K562 (cell line): ENCODE data around the gene RNF4. TPM values are rescaled to one million over a fixed set of nuclear protein-coding genes. Genes with fewer than 3 reads are reported as not detected.

Experiments used
- ATAC-seq: fragments of 200-7000 bp; cut with Tn5 transposase; 3 replicates; pipeline ENCODE4 v1.9.1; 2020; ENCODE audit warnings: moderate library complexity
- BruUV-seq: library from RNA; stranded (reverse); fragments of 400-500 nt; replicated peaks from 2 replicates; lab custom pipeline; 2021; lab: Mats Ljungman, UMichigan
- CTCF ChIA-PET: fragments of 300-600 bp; formaldehyde crosslinking; extraction: SDS; loops from one replicate; lab custom pipeline; 2021; ENCODE audit warnings: low intra/inter-chr PET ratio; lab: Yijun Ruan, JAX
- POLR2A ChIA-PET: fragments of 300-600, 350-650 bp; sonication (Branson Sonifier 250); formaldehyde crosslinking; extraction: SDS; loops from one replicate; lab custom pipeline; 2021; ENCODE audit warnings: antibody characterized with exemption, inconsistent platforms; lab: Yijun Ruan, JAX
- DNase-seq, 4 experiments: peaks; one replicate each; pipeline versions ENCODE4 v3.0.0 to v3.0.0-alpha.2; 2011 to 2018; ENCODE audit warnings: low spot score in 3 of 4, mixed read lengths in 3 of 4; ENCODE audit errors: extremely low read depth in 1 of 4
- FAIRE-seq: peaks from 2 replicates; lab custom pipeline; 2011; peaks lifted over from hg19 to GRCh38; lab: Jason Lieb, UNC
- H2AFZ ChIP-seq: 2 replicates; pipeline ENCODE4 v1.6.0; 2011; ENCODE audit warnings: low read depth, low read length, control low read depth, inconsistent platforms
- H3K27ac ChIP-seq: fragments of 200-600 bp; 3 replicates; pipeline ENCODE4 v1.8.0; 2011; ENCODE audit warnings: low read depth, mild to moderate bottlenecking, control low read depth, inconsistent platforms, low read length, moderate library complexity, mixed read lengths; ENCODE audit errors: extremely low read depth
- H3K27me3 ChIP-seq, 2 experiments: fragments of 300-600 bp in 1 of 2; 2 replicates in 1 of 2; 3 replicates in 1 of 2; pipeline versions ENCODE4 v1.6.0 to v1.8.0; 2011; ENCODE audit warnings: inconsistent platforms in 2 of 2, low read length in 2 of 2, mild to moderate bottlenecking in 1 of 2, mixed read lengths in 1 of 2, moderate library complexity in 1 of 2; ENCODE audit not compliant: control insufficient read depth in 2 of 2, insufficient read depth in 2 of 2
- H3K36me3 ChIP-seq: fragments of 300-600 bp; 3 replicates; pipeline ENCODE4 v1.8.0; 2011; ENCODE audit warnings: mild to moderate bottlenecking, low read length, inconsistent platforms; ENCODE audit not compliant: control insufficient read depth, insufficient read depth
- H3K4me1 ChIP-seq, 2 experiments: fragments of 200-600 bp in 1 of 2; replicated peaks in 1 of 2; 2 replicates in 1 of 2; 3 replicates in 1 of 2; pipeline versions ENCODE4 v1.5.1 to v1.8.0; 2011; ENCODE audit warnings: inconsistent platforms in 2 of 2, low read length in 2 of 2, mild to moderate bottlenecking in 1 of 2, mixed read lengths in 1 of 2, moderate library complexity in 1 of 2; ENCODE audit not compliant: control insufficient read depth in 2 of 2, insufficient read depth in 2 of 2
- H3K4me2 ChIP-seq: 2 replicates; pipeline ENCODE4 v1.6.1; 2011; ENCODE audit warnings: low read length, control low read depth, inconsistent platforms, mixed read lengths; ENCODE audit not compliant: insufficient read depth
- H3K4me3 ChIP-seq: fragments of 200-600 bp; sonication (generic), shearing (Covaris generic); 2 replicates; pipeline ENCODE4 v1.5.1; 2016; ENCODE audit warnings: control low read depth, inconsistent platforms
- H3K79me2 ChIP-seq: fragments of 200-600 bp; 3 replicates; pipeline ENCODE4 v1.8.0; 2011; ENCODE audit warnings: low read length, inconsistent platforms; ENCODE audit not compliant: control insufficient read depth, insufficient read depth
- H3K9ac ChIP-seq, 2 experiments: 2 replicates each; pipeline versions ENCODE4 v1.6.0 to v1.6.1; 2011; ENCODE audit warnings: low read depth in 2 of 2, low read length in 2 of 2, control low read depth in 1 of 2, inconsistent platforms in 1 of 2, mild to moderate bottlenecking in 1 of 2, mixed read lengths in 1 of 2; ENCODE audit not compliant: insufficient read depth in 1 of 2
- H3K9me1 ChIP-seq: one replicate; pipeline ENCODE4 v1.6.0; 2011; ENCODE audit warnings: inconsistent platforms, mild to moderate bottlenecking, low read length, moderate library complexity; ENCODE audit not compliant: control insufficient read depth, insufficient read depth
- H3K9me3 ChIP-seq: replicated peaks from 2 replicates; pipeline ENCODE4 v1.5.1; 2011; ENCODE audit warnings: low read depth, low read length, inconsistent platforms; ENCODE audit not compliant: control insufficient read depth, insufficient read depth
- H4K20me1 ChIP-seq: replicated peaks from 2 replicates; pipeline ENCODE4 v1.6.1; 2011; ENCODE audit warnings: low read length, inconsistent platforms, mixed read lengths; ENCODE audit not compliant: control insufficient read depth, insufficient read depth
- CEBPB ChIP-seq: fragments of 450-650 bp; IDR thresholded peaks from 2 replicates; pipeline ENCODE4 v1.6.1; 2016; ENCODE audit warnings: missing genetic modification characterization, missing compliant biosample characterization
- CREM ChIP-seq: IDR thresholded peaks from 2 replicates; pipeline ENCODE4 v1.6.1; 2014; ENCODE audit warnings: antibody characterized with exemption, low read depth
- FOXA1 ChIP-seq: fragments of 450-650 bp; IDR thresholded peaks from 2 replicates; pipeline ENCODE4 v1.6.1; 2016; ENCODE audit warnings: mild to moderate bottlenecking, borderline replicate concordance
- HNRNPK ChIP-seq: fragments of 200-400 bp; formaldehyde crosslinking; IDR thresholded peaks from one replicate; pipeline ENCODE4 v1.6.1; 2018; ENCODE audit warnings: mild to moderate bottlenecking, low read depth, low read length; ENCODE audit not compliant: poor library complexity, severe bottlenecking
- MBD2 ChIP-seq: sonication (generic); IDR thresholded peaks from 2 replicates; pipeline ENCODE4 v1.6.1; 2016; ENCODE audit warnings: low read depth, borderline replicate concordance
- MED1 ChIP-seq: sonication (generic); formaldehyde crosslinking; IDR thresholded peaks from 2 replicates; pipeline ENCODE4 v1.8.1; 2023; ENCODE audit warnings: missing genetic modification reagents, borderline replicate concordance
- NCOA1 ChIP-seq: fragments of 450-650 bp; IDR thresholded peaks from 2 replicates; pipeline ENCODE4 v1.6.1; 2016; ENCODE audit warnings: low read depth
- NR2C1 ChIP-seq, 2 experiments: fragments of 450-650 bp; IDR thresholded peaks; 2 replicates each; pipeline ENCODE4 v1.6.1; 2017; ENCODE audit warnings: mild to moderate bottlenecking in 2 of 2, antibody characterized with exemption in 1 of 2, inconsistent platforms in 1 of 2, missing compliant biosample characterization in 1 of 2, missing genetic modification characterization in 1 of 2
- SAFB ChIP-seq: fragments of 200-400 bp; formaldehyde crosslinking; IDR thresholded peaks from 2 replicates; pipeline ENCODE4 v1.6.1; 2017; ENCODE audit warnings: low read depth, low read length, borderline replicate concordance
- SMAD1 ChIP-seq: fragments of 150-350 bp; IDR thresholded peaks from 2 replicates; pipeline ENCODE4 v1.6.1; 2014; ENCODE audit warnings: low read length, low read depth; ENCODE audit not compliant: partially characterized antibody
- TAF15 ChIP-seq: fragments of 200-400 bp; formaldehyde crosslinking; IDR thresholded peaks from 2 replicates; pipeline ENCODE4 v1.6.1; 2017; ENCODE audit warnings: mild to moderate bottlenecking, low read depth, low read length, moderate library complexity
- ZBTB17 ChIP-seq: fragments of 450-650 bp; formaldehyde crosslinking; IDR thresholded peaks from 2 replicates; pipeline ENCODE4 v1.4.0; 2020; ENCODE audit warnings: mild to moderate bottlenecking
- ZNF785 ChIP-seq: fragments of 250-450 bp; sonication (Bioruptor Pico); IDR thresholded peaks from 2 replicates; pipeline ENCODE4 v1.4.0; 2020; ENCODE audit warnings: mild to moderate bottlenecking
- WGBS: fragments of 100-300 bp; shearing (Covaris generic); methylation state at CpG from one replicate; pipeline ENCODE4 v1.1.6; 2016; ENCODE audit warnings: low coverage, mixed read lengths; ENCODE audit not compliant: insufficient coverage; ENCODE audit errors: missing lambda C conversion rate; 5-methylcytosine and 5-hydroxymethylcytosine counted together
- in situ Hi-C: fragments of 300-500 bp; cut with MboI; formaldehyde crosslinking; loops from 4 replicates; pipeline ENCODE4 v1.15.0; 2018; ENCODE audit warnings: inconsistent platforms, mixed read lengths
- intact Hi-C: fragments of 100-400 bp; cut with micrococcal nuclease; formaldehyde crosslinking; loops from 2 replicates; pipeline ENCODE4 v1.14.2; 2022
- polyA plus RNA-seq, 8 experiments: library from polyadenylated mRNA; depleted of rRNA in 4 of 8; stranded (reverse) in 5 of 8; unstranded in 3 of 8; fragments of >200 nt; fragmentation: Nextera tagmentation in 2 of 8; fragmentation: Illumina TruSeq in 1 of 8; extraction: Ambion mirVana in 2 of 8; extraction: Trizol in 1 of 8; gene quantifications; 2 replicates each; pipeline versions ENCODE4 v1.2.1 to v1.2.3, GENCODE V29; 2011 to 2014; ENCODE audit warnings: inconsistent platforms in 1 of 8, missing spikeins in 1 of 8
- total RNA-seq, 7 experiments: library from RNA; depleted of rRNA in 6 of 7; stranded (reverse); fragments of >200 nt in 6 of 7; fragmentation: Illumina TruSeq in 2 of 7; extraction: Trizol in 2 of 7; gene quantifications; 2 replicates each; pipeline versions ENCODE4 v1.2.1 to v1.2.3, GENCODE V29; 2011 to 2021; ENCODE audit warnings: low replicate concordance in 1 of 7
- TF ChIP-seq, protein P1 (sequence below): fragments of 250-450 bp; sonication (Bioruptor Pico); IDR thresholded peaks from 2 replicates; pipeline ENCODE4 v1.4.0; 2020; ENCODE audit warnings: borderline replicate concordance
- TF ChIP-seq, protein P2 (sequence below): fragments of 450-650 bp; formaldehyde crosslinking; IDR thresholded peaks from 2 replicates; pipeline ENCODE4 v1.4.0; 2022; ENCODE audit warnings: mild to moderate bottlenecking, moderate library complexity
- TF ChIP-seq, protein P3 (sequence below): fragments of 250-450 bp; sonication (Bioruptor Pico); IDR thresholded peaks from 2 replicates; pipeline ENCODE4 v1.4.0; 2020
- TF ChIP-seq, protein P4 (sequence below): fragments of 250-450 bp; sonication (Bioruptor Pico); IDR thresholded peaks from 2 replicates; pipeline ENCODE4 v1.8.0; 2021; ENCODE audit warnings: moderate library complexity, mild to moderate bottlenecking, inconsistent platforms

Gene RNF4
- total and polyA plus RNA-seq, 9 of the 15 experiments (the other 6 are each of a cell fraction or from before 2014, with no cell fraction given) = 19.2 to 59.3 (median 44.8) TPM

DNA sequence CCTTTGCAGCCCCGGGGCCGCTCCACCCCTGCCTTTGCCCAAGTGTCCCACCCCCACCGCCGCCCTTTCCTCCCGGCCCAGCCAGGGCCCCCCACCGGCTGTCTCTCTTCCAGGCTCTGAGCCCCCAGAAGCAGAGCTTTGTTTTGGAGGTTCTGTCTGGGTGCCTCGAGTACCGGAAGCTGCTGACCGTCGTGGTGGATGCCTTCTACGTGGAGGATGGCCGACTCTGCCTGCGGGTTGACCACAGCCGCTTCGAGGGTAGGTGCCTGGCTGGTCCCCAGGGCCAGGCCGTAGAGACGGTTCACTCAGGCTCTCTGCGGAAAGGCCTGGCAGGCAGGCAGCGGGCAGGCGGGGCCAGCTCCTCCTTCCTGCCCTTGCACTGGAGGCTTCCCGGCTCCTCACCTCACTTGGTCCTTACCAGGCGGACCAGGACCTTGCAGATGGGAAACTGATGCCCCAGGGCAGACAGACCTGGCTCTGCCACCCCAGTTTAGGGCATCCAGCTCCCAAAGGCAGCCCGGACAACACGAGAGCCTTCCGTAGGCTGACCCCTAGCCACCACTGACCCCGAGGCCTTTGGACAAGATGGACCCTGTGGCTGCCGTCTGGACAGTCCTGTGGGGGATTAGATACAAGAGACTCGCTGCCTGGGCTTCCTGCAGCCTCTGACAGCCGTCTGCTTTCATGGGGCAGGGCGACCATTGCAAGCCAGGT lies 32.0 kb upstream of the RNF4 start:
- in situ Hi-C loops = no loop called here
- no peaks in the 10 kb centered on the region for H3K9me3 ChIP-seq
- POLR2A ChIA-PET = interaction anchor here (0.8 to 1.3 kb wide), 6 partner anchors 9 to 44 kb away, joined by 3 to 8 read pairs (median 3); partner anchors contain the start of gene RNF4
- TF ChIP-seq CREM (no peak), NCOA1 (no peak), MBD2 (no peak), ZNF785 (CRISPR knock-in tag) (no peak), TAF15 (no peak), SMAD1 (no peak), ZBTB17 (CRISPR knock-in tag) (no peak), MED1 (no peak), HNRNPK (no peak), CEBPB (tag) (no peak), SAFB (no peak), FOXA1 (no peak), NR2C1 (IDR thresholded peaks at IDR 0.05) (no peak), NR2C1 (tag; IDR thresholded peaks at IDR 0.05) (no peak)
- TF ChIP-seq, protein P1, sequence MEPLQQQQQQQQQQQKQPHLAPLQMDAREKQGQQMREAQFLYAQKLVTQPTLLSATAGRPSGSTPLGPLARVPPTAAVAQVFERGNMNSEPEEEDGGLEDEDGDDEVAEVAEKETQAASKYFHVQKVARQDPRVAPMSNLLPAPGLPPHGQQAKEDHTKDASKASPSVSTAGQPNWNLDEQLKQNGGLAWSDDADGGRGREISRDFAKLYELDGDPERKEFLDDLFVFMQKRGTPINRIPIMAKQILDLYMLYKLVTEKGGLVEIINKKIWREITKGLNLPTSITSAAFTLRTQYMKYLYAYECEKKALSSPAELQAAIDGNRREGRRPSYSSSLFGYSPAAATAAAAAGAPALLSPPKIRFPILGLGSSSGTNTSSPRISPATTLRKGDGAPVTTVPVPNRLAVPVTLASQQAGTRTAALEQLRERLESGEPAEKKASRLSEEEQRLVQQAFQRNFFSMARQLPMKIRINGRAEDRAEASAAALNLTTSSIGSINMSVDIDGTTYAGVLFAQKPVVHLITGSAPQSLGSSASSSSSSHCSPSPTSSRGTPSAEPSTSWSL (CRISPR knock-in tag) = no peak
- TF ChIP-seq, protein P2, sequence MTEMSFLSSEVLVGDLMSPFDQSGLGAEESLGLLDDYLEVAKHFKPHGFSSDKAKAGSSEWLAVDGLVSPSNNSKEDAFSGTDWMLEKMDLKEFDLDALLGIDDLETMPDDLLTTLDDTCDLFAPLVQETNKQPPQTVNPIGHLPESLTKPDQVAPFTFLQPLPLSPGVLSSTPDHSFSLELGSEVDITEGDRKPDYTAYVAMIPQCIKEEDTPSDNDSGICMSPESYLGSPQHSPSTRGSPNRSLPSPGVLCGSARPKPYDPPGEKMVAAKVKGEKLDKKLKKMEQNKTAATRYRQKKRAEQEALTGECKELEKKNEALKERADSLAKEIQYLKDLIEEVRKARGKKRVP (CRISPR knock-in tag) = no peak
- TF ChIP-seq, protein P3, sequence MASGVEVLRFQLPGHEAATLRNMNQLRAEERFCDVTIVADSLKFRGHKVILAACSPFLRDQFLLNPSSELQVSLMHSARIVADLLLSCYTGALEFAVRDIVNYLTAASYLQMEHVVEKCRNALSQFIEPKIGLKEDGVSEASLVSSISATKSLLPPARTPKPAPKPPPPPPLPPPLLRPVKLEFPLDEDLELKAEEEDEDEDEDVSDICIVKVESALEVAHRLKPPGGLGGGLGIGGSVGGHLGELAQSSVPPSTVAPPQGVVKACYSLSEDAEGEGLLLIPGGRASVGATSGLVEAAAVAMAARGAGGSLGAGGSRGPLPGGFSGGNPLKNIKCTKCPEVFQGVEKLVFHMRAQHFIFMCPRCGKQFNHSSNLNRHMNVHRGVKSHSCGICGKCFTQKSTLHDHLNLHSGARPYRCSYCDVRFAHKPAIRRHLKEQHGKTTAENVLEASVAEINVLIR = no peak
- TF ChIP-seq, protein P4, sequence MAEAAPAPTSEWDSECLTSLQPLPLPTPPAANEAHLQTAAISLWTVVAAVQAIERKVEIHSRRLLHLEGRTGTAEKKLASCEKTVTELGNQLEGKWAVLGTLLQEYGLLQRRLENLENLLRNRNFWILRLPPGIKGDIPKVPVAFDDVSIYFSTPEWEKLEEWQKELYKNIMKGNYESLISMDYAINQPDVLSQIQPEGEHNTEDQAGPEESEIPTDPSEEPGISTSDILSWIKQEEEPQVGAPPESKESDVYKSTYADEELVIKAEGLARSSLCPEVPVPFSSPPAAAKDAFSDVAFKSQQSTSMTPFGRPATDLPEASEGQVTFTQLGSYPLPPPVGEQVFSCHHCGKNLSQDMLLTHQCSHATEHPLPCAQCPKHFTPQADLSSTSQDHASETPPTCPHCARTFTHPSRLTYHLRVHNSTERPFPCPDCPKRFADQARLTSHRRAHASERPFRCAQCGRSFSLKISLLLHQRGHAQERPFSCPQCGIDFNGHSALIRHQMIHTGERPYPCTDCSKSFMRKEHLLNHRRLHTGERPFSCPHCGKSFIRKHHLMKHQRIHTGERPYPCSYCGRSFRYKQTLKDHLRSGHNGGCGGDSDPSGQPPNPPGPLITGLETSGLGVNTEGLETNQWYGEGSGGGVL (CRISPR knock-in tag) = no peak
- TF ChIP-seq, all 486 proteins: peak for 0
- CTCF ChIA-PET = interaction anchor here (0.6 kb wide), 1 partner anchor 14 kb away, joined by 3 read pairs; no protein-coding TSS in a partner anchor
- intact Hi-C loops = no loop called here
- Histone ChIP-seq H3K4me1 (peaks cover 19 to 43% of the 10 kb centered on the region in 2 experiments), H3K9ac (peak overlapping the region in 1 of 2 experiments; percentile 73; a peak in 1 of 4 replicates), H3K27ac (no peak overlapping the region), H3K36me3 (no peaks in the 10 kb centered on the region), H4K20me1 (no peaks in the 10 kb centered on the region), H3K79me2 (no peaks in the 10 kb centered on the region), H2AFZ (no peak overlapping the region), H3K9me1 (no peaks in the 10 kb centered on the region), H3K4me2 (no peak overlapping the region), H3K4me3 (no peak overlapping the region), H3K27me3 (no peaks in the 10 kb centered on the region)
- no peak for DNase-seq
- 51% methylated on average over 28 of the region's 30 CpGs for WGBS
- ATAC-seq = no peak
- no TSS peak for BruUV-seq
- FAIRE-seq = no peak
